Measurements from ENCODE around the gene C1S. TPM values are rescaled to one million over a fixed set of nuclear protein-coding genes. Genes with fewer than 3 reads are reported as not detected.
"Not testable (repeated sequence)": the region's sequence is repeated elsewhere in the genome, so short reads cannot be mapped to it uniquely, and the experiment has no call there.

C1S gene
- polyA plus RNA-seq, 1 donor, result 80.5 TPM

- H3K36me3 ChIP-seq (ENCODE audit: control insufficient read depth, insufficient read depth, low read length), result peaks cover 3% of the 10 kb centered on the region
- peak overlapping the region; percentile 93 for H3K4me3 ChIP-seq (ENCODE audit: low read length)
- H3K27me3 ChIP-seq (ENCODE audit: control insufficient read depth, insufficient read depth, low read length), result no peaks in the 10 kb centered on the region
- H3K27ac ChIP-seq (ENCODE audit: low read length), result peak overlapping the region; percentile 92
- WGBS (ENCODE audit: insufficient coverage, low lambda C conversion rate), result 0% methylated on average over 1 of the region's 6 CpGs
- DNase-seq, result no peak
- no peaks in the 10 kb centered on the region for H3K9me3 ChIP-seq (ENCODE audit: control insufficient read depth, low read depth, low read length)
- peaks cover 20% of the 10 kb centered on the region for H3K4me1 ChIP-seq (ENCODE audit: control insufficient read depth, insufficient read depth, low read length)
Measured at GRCh38 chr12:7019043-7019569, 41.4 kb upstream of the C1S start.

GRCh38 chr12:7021956-7022355 is 38.6 kb upstream of the C1S start:
- H3K4me3 ChIP-seq (ENCODE audit: low read length), result no peak overlapping the region
- H3K36me3 ChIP-seq (ENCODE audit: control insufficient read depth, insufficient read depth, low read length), result no peaks in the 10 kb centered on the region
- no peak overlapping the region for H3K27ac ChIP-seq (ENCODE audit: low read length)
- 100% methylated on average over 1 of the region's 5 CpGs for WGBS (ENCODE audit: insufficient coverage, low lambda C conversion rate)
- peaks cover 6% of the 10 kb centered on the region for H3K4me1 ChIP-seq (ENCODE audit: control insufficient read depth, insufficient read depth, low read length)
- no peaks in the 10 kb centered on the region for H3K27me3 ChIP-seq (ENCODE audit: control insufficient read depth, insufficient read depth, low read length)
- no peaks in the 10 kb centered on the region for H3K9me3 ChIP-seq (ENCODE audit: control insufficient read depth, low read depth, low read length)
- no peak for DNase-seq

GRCh38 chr12:7023114-7023513 is 37.4 kb upstream of the C1S start:
- no CpG with 5 or more reads among the region's 3 CpGs for WGBS (ENCODE audit: insufficient coverage, low lambda C conversion rate)
- DNase-seq, result no peak
- Histone ChIP-seq H3K27ac (ENCODE audit: low read length) (no peak overlapping the region), H3K9me3 (ENCODE audit: control insufficient read depth, low read depth, low read length) (no peaks in the 10 kb centered on the region), H3K4me1 (ENCODE audit: control insufficient read depth, insufficient read depth, low read length) (peaks cover 6% of the 10 kb centered on the region), H3K4me3 (ENCODE audit: low read length) (no peak overlapping the region), H3K27me3 (ENCODE audit: control insufficient read depth, insufficient read depth, low read length) (no peaks in the 10 kb centered on the region), H3K36me3 (ENCODE audit: control insufficient read depth, insufficient read depth, low read length) (no peaks in the 10 kb centered on the region)

GRCh38 chr12:7026854-7027253 is 33.7 kb upstream of the C1S start:
- H3K9me3 ChIP-seq (ENCODE audit: control insufficient read depth, low read depth, low read length), result no peaks in the 10 kb centered on the region
- WGBS (ENCODE audit: insufficient coverage, low lambda C conversion rate), result no CpG with 5 or more reads among the region's 1 CpG
- no peak for DNase-seq
- no peaks in the 10 kb centered on the region for H3K4me1 ChIP-seq (ENCODE audit: control insufficient read depth, insufficient read depth, low read length)
- no peaks in the 10 kb centered on the region for H3K27me3 ChIP-seq (ENCODE audit: control insufficient read depth, insufficient read depth, low read length)
- H3K36me3 ChIP-seq (ENCODE audit: control insufficient read depth, insufficient read depth, low read length), result no peaks in the 10 kb centered on the region
- H3K4me3 ChIP-seq (ENCODE audit: low read length), result no peak overlapping the region
- no peak overlapping the region for H3K27ac ChIP-seq (ENCODE audit: low read length)

DNA sequence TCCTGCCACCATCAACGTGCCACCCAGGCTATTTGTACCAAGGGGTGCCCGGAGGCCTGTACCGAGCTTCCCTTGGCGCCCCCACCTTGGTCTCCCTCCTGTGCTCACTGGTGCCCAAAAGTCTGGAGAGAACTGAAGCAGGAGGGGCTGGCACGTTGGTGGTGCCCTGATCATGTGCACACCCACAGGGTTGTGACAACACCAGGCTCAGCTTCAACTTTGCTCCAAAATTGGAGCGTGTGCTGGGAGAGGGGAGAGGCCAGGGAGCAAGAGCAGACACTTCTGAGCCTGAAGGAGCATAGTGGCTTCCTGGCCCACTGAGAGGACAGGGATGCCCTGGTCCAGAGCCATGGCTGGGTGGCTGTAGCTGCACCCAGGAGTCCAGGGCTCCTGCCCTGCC is 29.2 kb upstream of the C1S start:
- no peak overlapping the region for H3K27ac ChIP-seq (ENCODE audit: low read length)
- no peak overlapping the region for H3K4me3 ChIP-seq (ENCODE audit: low read length)
- no peaks in the 10 kb centered on the region for H3K9me3 ChIP-seq (ENCODE audit: control insufficient read depth, low read depth, low read length)
- no peaks in the 10 kb centered on the region for H3K4me1 ChIP-seq (ENCODE audit: control insufficient read depth, insufficient read depth, low read length)
- no peaks in the 10 kb centered on the region for H3K27me3 ChIP-seq (ENCODE audit: control insufficient read depth, insufficient read depth, low read length)
- H3K36me3 ChIP-seq (ENCODE audit: control insufficient read depth, insufficient read depth, low read length), result no peaks in the 10 kb centered on the region
- DNase-seq, result no peak
- WGBS (ENCODE audit: insufficient coverage, low lambda C conversion rate), result no CpG with 5 or more reads among the region's 6 CpGs

DNA sequence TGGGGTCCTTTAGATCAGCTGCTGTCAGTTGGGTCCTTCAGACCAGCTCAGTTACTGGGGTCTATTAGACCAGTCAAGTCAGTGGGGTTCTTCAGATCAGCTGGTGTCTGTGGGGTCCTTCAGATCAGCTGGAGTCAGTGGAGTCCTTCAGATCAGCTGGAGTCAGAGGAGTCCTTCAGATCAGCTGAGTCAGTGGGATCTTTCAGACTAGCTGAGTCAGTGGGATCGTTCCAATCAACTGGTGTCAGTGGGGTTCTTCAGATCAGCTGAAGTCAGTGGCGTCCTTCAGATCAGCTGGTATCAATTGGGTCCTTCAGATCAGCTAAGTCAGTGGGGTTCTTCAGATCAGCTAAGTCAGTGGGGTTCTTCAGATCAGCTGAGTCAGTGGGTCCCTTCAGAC is 27.5 kb upstream of the C1S start:
- Histone ChIP-seq H3K4me1 (ENCODE audit: control insufficient read depth, insufficient read depth, low read length) (no peaks in the 10 kb centered on the region), H3K27me3 (ENCODE audit: control insufficient read depth, insufficient read depth, low read length) (no peaks in the 10 kb centered on the region), H3K4me3 (ENCODE audit: low read length) (no peak overlapping the region), H3K27ac (ENCODE audit: low read length) (no peak overlapping the region), H3K36me3 (ENCODE audit: control insufficient read depth, insufficient read depth, low read length) (no peaks in the 10 kb centered on the region), H3K9me3 (ENCODE audit: control insufficient read depth, low read depth, low read length) (no peaks in the 10 kb centered on the region)
- WGBS (ENCODE audit: insufficient coverage, low lambda C conversion rate), result no CpG with 5 or more reads among the region's 2 CpGs
- no peak for DNase-seq

DNA sequence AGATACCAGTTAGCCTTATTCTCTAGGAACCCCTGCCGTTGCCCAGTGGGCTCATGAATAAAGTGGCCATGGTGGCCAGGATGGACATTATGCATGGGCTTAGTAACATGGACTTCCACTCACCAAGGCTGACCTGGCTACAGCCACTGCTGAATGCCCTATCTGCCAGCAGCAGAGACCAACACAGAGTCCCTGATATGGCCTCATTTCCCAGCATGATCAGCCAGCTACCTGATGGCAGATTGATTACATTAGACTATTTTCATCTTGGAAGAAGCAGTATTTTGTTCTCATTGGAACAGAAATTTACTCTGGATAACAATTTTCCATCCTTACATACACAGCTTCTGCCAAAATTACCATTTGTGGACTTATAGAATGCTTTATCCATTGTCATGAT is 26.1 kb upstream of the C1S start:
- DNase-seq, result no peak
- Histone ChIP-seq H3K27ac (ENCODE audit: low read length) (no peak overlapping the region), H3K36me3 (ENCODE audit: control insufficient read depth, insufficient read depth, low read length) (no peaks in the 10 kb centered on the region), H3K4me1 (ENCODE audit: control insufficient read depth, insufficient read depth, low read length) (no peaks in the 10 kb centered on the region), H3K27me3 (ENCODE audit: control insufficient read depth, insufficient read depth, low read length) (no peaks in the 10 kb centered on the region), H3K9me3 (ENCODE audit: control insufficient read depth, low read depth, low read length) (no peaks in the 10 kb centered on the region), H3K4me3 (ENCODE audit: low read length) (no peak overlapping the region)
- no CpG with 5 or more reads among the region's 1 CpG for WGBS (ENCODE audit: insufficient coverage, low lambda C conversion rate)

DNA sequence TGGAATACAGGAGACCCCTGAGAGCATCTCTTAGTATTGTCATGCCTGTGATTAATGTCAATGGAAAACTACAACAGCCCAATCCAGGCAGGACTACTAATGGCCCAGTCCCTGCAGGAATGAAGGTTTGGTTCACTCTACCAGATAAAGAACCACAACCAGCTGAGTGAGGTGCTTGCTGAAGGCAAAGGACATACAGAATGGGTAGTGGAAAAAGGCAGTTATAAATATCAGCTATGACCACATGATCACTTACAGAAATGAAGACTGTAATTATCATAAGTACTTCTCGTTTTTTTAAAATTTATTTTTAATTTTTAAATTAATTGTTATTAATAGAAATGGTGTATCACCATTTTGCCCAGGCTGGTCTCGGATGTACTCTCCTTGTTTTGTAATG is 25.1 kb upstream of the C1S start:
- H3K9me3 ChIP-seq (ENCODE audit: control insufficient read depth, low read depth, low read length), result no peaks in the 10 kb centered on the region
- H3K4me1 ChIP-seq (ENCODE audit: control insufficient read depth, insufficient read depth, low read length), result no peaks in the 10 kb centered on the region
- 79% methylated on average over 2 of the region's 2 CpGs for WGBS (ENCODE audit: insufficient coverage, low lambda C conversion rate)
- no peak overlapping the region for H3K27ac ChIP-seq (ENCODE audit: low read length)
- DNase-seq, result no peak
- no peak overlapping the region for H3K4me3 ChIP-seq (ENCODE audit: low read length)
- no peaks in the 10 kb centered on the region for H3K36me3 ChIP-seq (ENCODE audit: control insufficient read depth, insufficient read depth, low read length)
- H3K27me3 ChIP-seq (ENCODE audit: control insufficient read depth, insufficient read depth, low read length), result no peaks in the 10 kb centered on the region

DNA sequence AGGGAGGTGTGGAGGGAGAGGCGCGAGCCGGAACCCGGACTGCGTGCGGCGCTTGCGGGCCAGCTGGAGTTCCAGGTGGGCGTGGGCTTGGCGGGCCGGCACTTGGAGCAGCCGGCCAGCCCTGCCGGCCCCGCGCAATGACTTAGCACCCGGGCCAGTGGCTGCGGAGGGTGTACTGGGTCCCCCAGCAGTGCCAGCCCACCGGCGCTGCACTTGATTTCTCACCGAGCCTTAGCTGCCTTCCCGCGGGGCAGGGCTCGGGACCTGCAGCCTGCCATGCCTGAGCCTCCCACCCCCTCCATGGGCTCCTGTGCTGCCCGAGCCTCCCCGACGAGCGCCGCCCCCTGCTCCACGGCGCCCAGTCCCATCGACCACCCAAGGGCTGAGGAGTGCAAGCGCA is 23.1 kb upstream of the C1S start:
- not testable (repeated sequence) for H3K4me1 ChIP-seq (ENCODE audit: control insufficient read depth, insufficient read depth, low read length); H3K36me3 ChIP-seq (ENCODE audit: control insufficient read depth, insufficient read depth, low read length); H3K9me3 ChIP-seq (ENCODE audit: control insufficient read depth, low read depth, low read length); H3K27ac ChIP-seq (ENCODE audit: low read length); H3K4me3 ChIP-seq (ENCODE audit: low read length); H3K27me3 ChIP-seq (ENCODE audit: control insufficient read depth, insufficient read depth, low read length); DNase-seq
- no CpG with 5 or more reads among the region's 32 CpGs for WGBS (ENCODE audit: insufficient coverage, low lambda C conversion rate)

- Histone ChIP-seq H3K27me3 (ENCODE audit: control insufficient read depth, insufficient read depth, low read length) (no peaks in the 10 kb centered on the region), H3K4me3 (ENCODE audit: low read length) (no peak overlapping the region), H3K4me1 (ENCODE audit: control insufficient read depth, insufficient read depth, low read length) (no peaks in the 10 kb centered on the region), H3K27ac (ENCODE audit: low read length) (no peak overlapping the region), H3K36me3 (ENCODE audit: control insufficient read depth, insufficient read depth, low read length) (no peaks in the 10 kb centered on the region), H3K9me3 (ENCODE audit: control insufficient read depth, low read depth, low read length) (no peaks in the 10 kb centered on the region)
- no CpG with 5 or more reads among the region's 22 CpGs for WGBS (ENCODE audit: insufficient coverage, low lambda C conversion rate)
- DNase-seq, result no peak
Measured at GRCh38 chr12:7038591-7038990, 21.9 kb upstream of the C1S start.

DNA sequence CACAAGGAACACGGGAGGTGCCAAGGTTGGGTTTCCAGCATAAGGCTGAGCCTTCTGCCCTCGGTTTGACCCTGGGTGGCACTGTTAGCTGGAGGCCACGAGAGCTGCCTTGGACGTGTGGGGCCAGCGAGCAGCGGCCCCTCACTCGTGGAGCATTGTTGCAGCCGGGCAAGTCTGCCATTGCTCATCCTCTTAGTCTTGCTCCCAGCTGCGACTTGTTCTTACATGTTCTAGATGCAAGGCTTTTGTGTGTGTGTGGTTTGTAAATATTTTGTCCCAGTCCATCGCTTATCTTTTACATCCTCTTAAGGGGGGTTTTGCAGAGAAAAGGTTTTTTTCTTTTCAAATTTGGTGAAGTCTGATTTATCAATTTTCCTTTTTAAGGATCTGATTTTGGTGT is 21.1 kb upstream of the C1S start:
- Histone ChIP-seq H3K36me3 (ENCODE audit: control insufficient read depth, insufficient read depth, low read length) (no peaks in the 10 kb centered on the region), H3K4me3 (ENCODE audit: low read length) (no peak overlapping the region), H3K9me3 (ENCODE audit: control insufficient read depth, low read depth, low read length) (no peaks in the 10 kb centered on the region), H3K27ac (ENCODE audit: low read length) (no peak overlapping the region), H3K27me3 (ENCODE audit: control insufficient read depth, insufficient read depth, low read length) (no peaks in the 10 kb centered on the region), H3K4me1 (ENCODE audit: control insufficient read depth, insufficient read depth, low read length) (no peaks in the 10 kb centered on the region)
- DNase-seq, result no peak
- 89% methylated on average over 1 of the region's 10 CpGs for WGBS (ENCODE audit: insufficient coverage, low lambda C conversion rate)

All from large intestine (tissue), 3 donors.